HEK293T (cell line): ENCODE data around the gene PICALM.

ENCODE experiments used
- CTCF ChIA-PET: fragments of 350-600 bp; formaldehyde crosslinking; extraction: SDS; loops from one replicate; lab custom pipeline; 2021; ENCODE audit warnings: antibody characterized with exemption, inconsistent platforms; lab: Yijun Ruan, JAX
- POLR2A ChIA-PET: fragments of 350-600 bp; formaldehyde crosslinking; extraction: SDS; loops from one replicate; lab custom pipeline; 2020; ENCODE audit warnings: antibody characterized with exemption, inconsistent platforms; lab: Yijun Ruan, JAX
- DNase-seq: peaks from one replicate; pipeline ENCODE4 v3.0.0; 2012; ENCODE audit warnings: mixed read lengths; ENCODE audit errors: extremely low spot score
- ARNT ChIP-seq: fragments of 450-650 bp; IDR thresholded peaks from 2 replicates; pipeline ENCODE4 v1.6.1; 2017; ENCODE audit warnings: mild to moderate bottlenecking
- BHLHE40 ChIP-seq: fragments of 450-650 bp; IDR thresholded peaks from 2 replicates; pipeline ENCODE4 v1.6.1; 2016; ENCODE audit warnings: mild to moderate bottlenecking, moderate library complexity, borderline replicate concordance
- CTBP1 ChIP-seq: fragments of 450-650 bp; IDR thresholded peaks from 2 replicates; pipeline ENCODE4 v1.6.1; 2016; ENCODE audit warnings: borderline replicate concordance
- ELF4 ChIP-seq: fragments of 450-650 bp; IDR thresholded peaks from 2 replicates; pipeline ENCODE4 v1.6.1; 2017; ENCODE audit warnings: antibody characterized with exemption
- FOXA1 ChIP-seq: fragments of 450-650 bp; IDR thresholded peaks from 2 replicates; pipeline ENCODE4 v1.6.1; 2016; ENCODE audit warnings: mild to moderate bottlenecking
- FOXK2 ChIP-seq: fragments of 450-650 bp; IDR thresholded peaks from 2 replicates; pipeline ENCODE4 v1.6.1; 2016; ENCODE audit warnings: mild to moderate bottlenecking
- FOXM1 ChIP-seq: fragments of 450-650 bp; IDR thresholded peaks from 2 replicates; pipeline ENCODE4 v1.6.1; 2017; ENCODE audit warnings: mild to moderate bottlenecking, borderline replicate concordance
- HDGF ChIP-seq: fragments of 450-650 bp; IDR thresholded peaks from 2 replicates; pipeline ENCODE4 v1.6.1; 2017; ENCODE audit warnings: antibody characterized with exemption, borderline replicate concordance
- L3MBTL2 ChIP-seq: fragments of 450-650 bp; conservative IDR thresholded peaks from 2 replicates; pipeline ENCODE4 v1.6.1; 2016; ENCODE audit warnings: mild to moderate bottlenecking
- LEF1 ChIP-seq: fragments of 450-650 bp; IDR thresholded peaks from 2 replicates; pipeline ENCODE4 v1.6.1; 2017; ENCODE audit warnings: mild to moderate bottlenecking, borderline replicate concordance
- NFRKB ChIP-seq: fragments of 450-650 bp; IDR thresholded peaks from 2 replicates; pipeline ENCODE4 v1.6.1; 2016; ENCODE audit warnings: mild to moderate bottlenecking, moderate library complexity
- PKNOX1 ChIP-seq: fragments of 450-650 bp; IDR thresholded peaks from 2 replicates; pipeline ENCODE4 v1.6.1; 2016
- SP1 ChIP-seq: fragments of 450-650 bp; IDR thresholded peaks from 2 replicates; pipeline ENCODE4 v1.6.1; 2017
- SUZ12 ChIP-seq: fragments of 450-650 bp; IDR thresholded peaks from 2 replicates; pipeline ENCODE4 v1.6.1; 2016; ENCODE audit warnings: mild to moderate bottlenecking
- TARDBP ChIP-seq: fragments of 450-650 bp; IDR thresholded peaks from 2 replicates; pipeline ENCODE4 v1.6.1; 2016
- ZNF384 ChIP-seq: fragments of 450-650 bp; IDR thresholded peaks from 2 replicates; pipeline ENCODE4 v1.6.1; 2016

Gene PICALM

GRCh38 chr11:86060544-86060943 is 8.3 kb downstream of the PICALM start:
- ChIA-PET CTCF (interaction anchor here (0.6 kb wide), 1 partner anchor 413 kb away, joined by 3 read pairs; the partner anchor contains the start of gene TMEM126A), POLR2A (no interaction called here)
- no peak for DNase-seq
- no peak for TF ChIP-seq FOXK2
- no peak for TF ChIP-seq FOXM1
- TF ChIP-seq CTBP1, result no peak
- no peak for TF ChIP-seq FOXA1
- TF ChIP-seq BHLHE40, result no peak
- no peak for TF ChIP-seq ZNF384

- POLR2A ChIA-PET, result no interaction called here
- CTCF ChIA-PET, result no interaction called here
- TF ChIP-seq FOXA1 (no peak), TARDBP (no peak), L3MBTL2 (no peak), SUZ12 (no peak), ZNF384 (no peak), BHLHE40 (no peak), CTBP1 (no peak), SP1 (no peak), NFRKB (no peak), PKNOX1 (no peak), FOXK2 (no peak), LEF1 (no peak)
- DNase-seq, result no peak
Observed at GRCh38 chr11:86058360-86058759, 10.5 kb downstream of the PICALM start.

GRCh38 chr11:86056351-86056854 is 12.5 kb downstream of the PICALM start:
- DNase-seq, result no peak
- ChIA-PET POLR2A (no interaction called here), CTCF (no interaction called here)
- no peak for TF ChIP-seq LEF1
- no peak for TF ChIP-seq BHLHE40
- no peak for TF ChIP-seq ELF4
- no peak for TF ChIP-seq ZNF384
- no peak for TF ChIP-seq FOXK2
- no peak for TF ChIP-seq FOXA1
- TF ChIP-seq HDGF, result no peak
- TF ChIP-seq SP1, result no peak
- TF ChIP-seq L3MBTL2, result no peak
- no peak for TF ChIP-seq PKNOX1
- TF ChIP-seq ARNT, result no peak
- TF ChIP-seq FOXM1, result no peak
- no peak for TF ChIP-seq NFRKB
- TF ChIP-seq CTBP1, result no peak
- TF ChIP-seq SUZ12, result no peak

GRCh38 chr11:86052693-86053641 is 15.9 kb downstream of the PICALM start:
- no peak for DNase-seq
- POLR2A ChIA-PET, result interaction anchor here (1.4 kb wide), 1 partner anchor 16 kb away, joined by 4 read pairs; the partner anchor contains the start of gene PICALM
- no peak for TF ChIP-seq FOXK2
- TF ChIP-seq FOXM1, result no peak
- no peak for TF ChIP-seq ZNF384
- TF ChIP-seq PKNOX1, result no peak
- TF ChIP-seq SUZ12, result no peak
- TF ChIP-seq ARNT, result no peak
- TF ChIP-seq TARDBP, result no peak
- no peak for TF ChIP-seq HDGF
- TF ChIP-seq L3MBTL2, result no peak
- TF ChIP-seq CTBP1, result no peak
- CTCF ChIA-PET, result interaction anchor here (0.7 kb wide), 1 partner anchor 9 kb away, joined by 3 read pairs; no protein-coding TSS in a partner anchor

- no peak for DNase-seq
- ChIA-PET POLR2A (no interaction called here), CTCF (interaction anchor here (1.4 kb wide), 1 partner anchor 9 kb away, joined by 7 read pairs; no protein-coding TSS in a partner anchor)
- TF ChIP-seq ARNT, result no peak
- no peak for TF ChIP-seq CTBP1
- no peak for TF ChIP-seq SP1
- no peak for TF ChIP-seq HDGF
- TF ChIP-seq ZNF384, result no peak
- no peak for TF ChIP-seq LEF1
- TF ChIP-seq BHLHE40, result no peak
- TF ChIP-seq FOXM1, result no peak
- no peak for TF ChIP-seq SUZ12
- no peak for TF ChIP-seq TARDBP
- TF ChIP-seq NFRKB, result no peak
- TF ChIP-seq ELF4, result no peak
- no peak for TF ChIP-seq FOXA1
- no peak for TF ChIP-seq FOXK2
- no peak for TF ChIP-seq PKNOX1
- no peak for TF ChIP-seq L3MBTL2
Observed at GRCh38 chr11:86050196-86050709, 18.6 kb downstream of the PICALM start.
